Measurements from ENCODE around the gene VPS41.

VPS41 gene

GRCh38 chr7:38727184-38727940, 181.6 kb downstream of the VPS41 start:
- DNase-seq (ENCODE audit: low spot score): no peak

- no peak for DNase-seq (ENCODE audit: low spot score)
Measured at GRCh38 chr7:38723327-38723726, 185.7 kb downstream of the VPS41 start.

GRCh38 chr7:38716397-38716796, 192.6 kb downstream of the VPS41 start:
- no peak for DNase-seq (ENCODE audit: low spot score)

- DNase-seq (ENCODE audit: low spot score): no peak
Measured at GRCh38 chr7:38709123-38709522, 199.9 kb downstream of the VPS41 start.

GRCh38 chr7:38704751-38705150, 204.2 kb downstream of the VPS41 start:
- no peak for DNase-seq (ENCODE audit: low spot score)

- DNase-seq (ENCODE audit: low spot score): no peak
Measured at GRCh38 chr7:38704041-38704547, 204.9 kb downstream of the VPS41 start.

GRCh38 chr7:38703093-38703492, 205.9 kb downstream of the VPS41 start:
- no peak for DNase-seq (ENCODE audit: low spot score)

GRCh38 chr7:38702002-38702535, 206.9 kb downstream of the VPS41 start:
- DNase-seq (ENCODE audit: low spot score): no peak

GRCh38 chr7:38700116-38700515, 208.9 kb downstream of the VPS41 start:
- no peak for DNase-seq (ENCODE audit: low spot score)

- no peak for DNase-seq (ENCODE audit: low spot score)
Measured at GRCh38 chr7:38699471-38699870, 209.5 kb downstream of the VPS41 start.

GRCh38 chr7:38694326-38694725, 214.7 kb downstream of the VPS41 start:
- DNase-seq (ENCODE audit: low spot score): no peak

- DNase-seq (ENCODE audit: low spot score): no peak
Measured at GRCh38 chr7:38686888-38687287, 222.1 kb downstream of the VPS41 start.

- DNase-seq (ENCODE audit: low spot score): no peak
Measured at GRCh38 chr7:38685851-38686250, 223.1 kb downstream of the VPS41 start.

- no peak for DNase-seq (ENCODE audit: low spot score)
Measured at GRCh38 chr7:38682606-38683005, 226.4 kb downstream of the VPS41 start.

- no peak for DNase-seq (ENCODE audit: low spot score)
Measured at GRCh38 chr7:38681882-38682281, 227.1 kb downstream of the VPS41 start.

GRCh38 chr7:38679419-38679818, 229.6 kb downstream of the VPS41 start:
- no peak for DNase-seq (ENCODE audit: low spot score)

- DNase-seq (ENCODE audit: low spot score): no peak
Measured at GRCh38 chr7:38678698-38679054, 230.3 kb downstream of the VPS41 start.

GRCh38 chr7:38677981-38678697, 230.9 kb downstream of the VPS41 start:
- DNase-seq (ENCODE audit: low spot score): no peak

GRCh38 chr7:38675494-38676106, 233.4 kb downstream of the VPS41 start:
- DNase-seq (ENCODE audit: low spot score): no peak

- no peak for DNase-seq (ENCODE audit: low spot score)
Measured at GRCh38 chr7:38674513-38674912, 234.5 kb downstream of the VPS41 start.

- DNase-seq (ENCODE audit: low spot score): no peak
Measured at GRCh38 chr7:38673795-38674194, 235.2 kb downstream of the VPS41 start.
